Measurements from ENCODE around the gene NSG1.

Gene NSG1

GRCh38 chr4:4358093-4358854 lies 28.6 kb upstream of the NSG1 start:
- no peak for TF ChIP-seq POLR2A (IDR thresholded peaks at IDR 0.05; ENCODE audit: low read depth, low read length)

GRCh38 chr4:4361883-4362282 lies 25.0 kb upstream of the NSG1 start:
- no peak for FAIRE-seq
- TF ChIP-seq POLR2A (IDR thresholded peaks at IDR 0.05; ENCODE audit: low read depth, low read length), result no peak
- DNase-seq (ENCODE audit: insufficient read length, low spot score), result no peak

More at GRCh38 chr4:4358093-4358854, 28.6 kb upstream of the NSG1 start:
- DNase-seq (ENCODE audit: insufficient read length, low spot score) (no peak), FAIRE-seq (no peak)

GRCh38 chr4:4362991-4363697 lies 23.8 kb upstream of the NSG1 start:
- DNase-seq (ENCODE audit: insufficient read length, low spot score) (no peak), FAIRE-seq (no peak)
- no peak for TF ChIP-seq POLR2A (IDR thresholded peaks at IDR 0.05; ENCODE audit: low read depth, low read length)

- DNase-seq (ENCODE audit: insufficient read length, low spot score) (no peak), FAIRE-seq (no peak)
- TF ChIP-seq POLR2A (IDR thresholded peaks at IDR 0.05; ENCODE audit: low read depth, low read length), result no peak
Observed at GRCh38 chr4:4364061-4364460, 22.8 kb upstream of the NSG1 start.

GRCh38 chr4:4364486-4365208 lies 22.3 kb upstream of the NSG1 start:
- FAIRE-seq, result no peak
- no peak for DNase-seq (ENCODE audit: insufficient read length, low spot score)
- TF ChIP-seq POLR2A (IDR thresholded peaks at IDR 0.05; ENCODE audit: low read depth, low read length), result no peak

- DNase-seq (ENCODE audit: insufficient read length, low spot score) (no peak), FAIRE-seq (no peak)
- no peak for TF ChIP-seq POLR2A (IDR thresholded peaks at IDR 0.05; ENCODE audit: low read depth, low read length)
Observed at GRCh38 chr4:4368809-4369580, 17.9 kb upstream of the NSG1 start.

GRCh38 chr4:4374388-4375098 lies 12.4 kb upstream of the NSG1 start:
- DNase-seq (ENCODE audit: insufficient read length, low spot score), result no peak
- no peak for FAIRE-seq
- TF ChIP-seq POLR2A (IDR thresholded peaks at IDR 0.05; ENCODE audit: low read depth, low read length), result no peak

- no peak for DNase-seq (ENCODE audit: insufficient read length, low spot score)
- no peak for FAIRE-seq
Observed at GRCh38 chr4:4376074-4376473, 10.8 kb upstream of the NSG1 start.

GRCh38 chr4:4377191-4377590 lies 9.7 kb upstream of the NSG1 start:
- no peak for FAIRE-seq
- no peak for TF ChIP-seq POLR2A (IDR thresholded peaks at IDR 0.05; ENCODE audit: low read depth, low read length)
- no peak for DNase-seq (ENCODE audit: insufficient read length, low spot score)

More at GRCh38 chr4:4376074-4376473, 10.8 kb upstream of the NSG1 start:
- TF ChIP-seq POLR2A (IDR thresholded peaks at IDR 0.05; ENCODE audit: low read depth, low read length), result no peak

GRCh38 chr4:4377732-4378460 lies 9.0 kb upstream of the NSG1 start:
- no peak for DNase-seq (ENCODE audit: insufficient read length, low spot score)
- FAIRE-seq, result no peak
- no peak for TF ChIP-seq POLR2A (IDR thresholded peaks at IDR 0.05; ENCODE audit: low read depth, low read length)

- FAIRE-seq (no peak), DNase-seq (ENCODE audit: insufficient read length, low spot score) (no peak)
- TF ChIP-seq POLR2A (IDR thresholded peaks at IDR 0.05; ENCODE audit: low read depth, low read length), result no peak
Observed at GRCh38 chr4:4379540-4380087, 7.3 kb upstream of the NSG1 start.

- no peak for TF ChIP-seq POLR2A (IDR thresholded peaks at IDR 0.05; ENCODE audit: low read depth, low read length)
- FAIRE-seq (no peak), DNase-seq (ENCODE audit: insufficient read length, low spot score) (no peak)
Observed at GRCh38 chr4:4383085-4383484, 3.8 kb upstream of the NSG1 start.
